Astrocyte of the cerebellum (primary cell): ENCODE measurements around the gene RNF167.
A peak's percentile ranks its signal among the peaks of the same experiment; 100 is the strongest.

Source experiments
- DNase-seq: peaks from one replicate; pipeline ENCODE4 v3.0.0-alpha.2; 2011; ENCODE audit warnings: low read depth
- H3K4me3 ChIP-seq: 2 replicates; pipeline ENCODE4 v1.5.1; 2011; ENCODE audit warnings: mild to moderate bottlenecking, low read depth, low read length, moderate library complexity
- in situ Hi-C: cut with HindIII; loops from 2 replicates; pipeline ENCODE4 v1.10.0; 2017; ENCODE audit warnings: low sequenced_read_pairs
- TF ChIP-seq, protein P1 (sequence below): IDR thresholded peaks from 2 replicates; pipeline ENCODE4 v1.5.1; 2012; ENCODE audit warnings: low read length, low read depth, moderate library complexity, mild to moderate bottlenecking; ENCODE audit errors: missing control alignments

RNF167 gene

DNA sequence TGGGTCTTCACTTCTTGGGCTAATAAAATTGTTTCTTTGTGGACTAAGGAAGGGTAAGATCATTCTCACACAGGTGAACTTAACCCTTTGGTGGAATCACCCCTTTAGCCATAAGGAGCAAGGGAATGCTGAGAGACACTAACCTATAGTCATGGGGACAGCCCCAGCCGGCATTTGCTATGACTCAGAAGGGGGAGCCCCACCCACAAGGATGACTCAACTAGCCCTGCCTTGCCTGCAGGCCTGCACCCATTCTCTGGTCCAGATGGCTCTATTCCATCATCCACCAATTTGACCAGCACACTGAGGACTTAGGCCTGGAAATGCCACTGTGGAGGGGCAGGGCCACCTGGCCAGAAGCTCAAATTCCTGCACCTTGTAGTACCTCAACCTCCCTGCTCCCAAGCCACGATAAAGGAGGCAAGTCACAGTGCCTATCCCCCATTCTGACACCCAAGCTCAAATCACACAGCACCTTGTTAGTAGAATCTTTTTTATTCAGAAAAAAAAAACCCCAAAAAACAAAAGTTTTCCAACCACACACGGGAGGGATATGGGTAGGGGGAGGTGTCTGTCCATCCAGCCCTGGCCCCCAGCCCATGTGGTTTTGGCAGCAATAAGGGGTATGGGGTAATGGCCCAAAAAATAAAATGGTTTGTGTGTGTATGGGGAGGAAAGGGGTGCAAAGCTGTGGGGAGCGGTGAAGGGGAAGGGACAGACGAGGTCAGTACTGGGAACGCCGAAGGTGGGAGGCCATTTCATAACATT lies 5.3 kb downstream of the RNF167 start:
- in situ Hi-C loops: no loop called here
- peak; percentile 62 for DNase-seq
- peak overlapping the region; percentile 97 for H3K4me3 ChIP-seq
- TF ChIP-seq, protein P1, sequence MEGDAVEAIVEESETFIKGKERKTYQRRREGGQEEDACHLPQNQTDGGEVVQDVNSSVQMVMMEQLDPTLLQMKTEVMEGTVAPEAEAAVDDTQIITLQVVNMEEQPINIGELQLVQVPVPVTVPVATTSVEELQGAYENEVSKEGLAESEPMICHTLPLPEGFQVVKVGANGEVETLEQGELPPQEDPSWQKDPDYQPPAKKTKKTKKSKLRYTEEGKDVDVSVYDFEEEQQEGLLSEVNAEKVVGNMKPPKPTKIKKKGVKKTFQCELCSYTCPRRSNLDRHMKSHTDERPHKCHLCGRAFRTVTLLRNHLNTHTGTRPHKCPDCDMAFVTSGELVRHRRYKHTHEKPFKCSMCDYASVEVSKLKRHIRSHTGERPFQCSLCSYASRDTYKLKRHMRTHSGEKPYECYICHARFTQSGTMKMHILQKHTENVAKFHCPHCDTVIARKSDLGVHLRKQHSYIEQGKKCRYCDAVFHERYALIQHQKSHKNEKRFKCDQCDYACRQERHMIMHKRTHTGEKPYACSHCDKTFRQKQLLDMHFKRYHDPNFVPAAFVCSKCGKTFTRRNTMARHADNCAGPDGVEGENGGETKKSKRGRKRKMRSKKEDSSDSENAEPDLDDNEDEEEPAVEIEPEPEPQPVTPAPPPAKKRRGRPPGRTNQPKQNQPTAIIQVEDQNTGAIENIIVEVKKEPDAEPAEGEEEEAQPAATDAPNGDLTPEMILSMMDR: no peak

DNA sequence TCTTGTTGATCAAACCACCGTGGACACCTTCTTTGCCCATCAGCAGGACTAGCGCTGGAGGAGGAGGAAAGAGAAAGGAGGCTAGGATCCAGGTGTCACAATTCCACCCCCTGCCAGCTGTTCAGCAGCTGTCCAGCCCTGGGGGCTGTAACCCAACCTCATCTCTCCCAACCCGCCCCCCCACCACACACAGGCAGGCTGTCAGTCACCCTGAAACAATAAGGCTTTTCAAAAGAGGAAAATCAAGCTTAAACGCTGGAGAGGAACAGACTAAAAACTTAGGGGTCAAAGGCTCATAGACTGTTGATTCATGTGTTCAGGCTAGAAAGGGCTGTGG lies 5.8 kb downstream of the RNF167 start:
- peak overlapping the region; percentile 97 for H3K4me3 ChIP-seq
- TF ChIP-seq, protein P1: no peak
- DNase-seq: no peak
- in situ Hi-C loops: no loop called here

DNA sequence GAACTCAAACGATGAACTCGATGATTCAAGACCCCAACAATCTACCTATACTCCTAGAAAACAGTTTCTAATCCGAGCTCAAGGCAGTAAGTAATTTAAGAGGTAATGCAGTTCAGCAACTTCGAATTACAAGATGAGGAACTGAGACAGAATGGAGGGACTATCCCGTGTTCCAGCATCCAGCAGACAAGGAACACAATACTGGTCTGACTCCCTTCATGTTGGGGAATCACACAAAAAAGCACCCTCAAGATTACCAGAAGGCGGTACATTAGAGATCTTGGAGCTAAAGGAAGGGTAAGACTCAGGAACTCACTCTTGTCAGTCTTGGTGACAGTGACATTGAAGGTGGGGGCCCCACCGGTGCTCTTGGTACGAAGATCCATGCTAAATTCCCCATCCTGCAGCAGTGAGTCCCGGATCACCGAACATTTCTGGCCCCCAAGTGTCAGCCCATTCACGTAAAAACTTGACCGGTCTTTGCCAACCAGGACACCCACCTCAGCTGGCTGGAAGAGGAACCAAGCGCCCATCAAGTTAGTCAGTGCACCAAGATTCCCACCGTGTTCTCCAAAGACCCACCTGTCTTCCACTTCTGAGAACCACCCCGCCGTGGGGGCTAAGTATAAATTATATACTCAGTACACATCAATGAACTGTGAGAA lies 6.4 kb downstream of the RNF167 start:
- TF ChIP-seq, protein P1: no peak
- H3K4me3 ChIP-seq: peak overlapping the region; percentile 97
- in situ Hi-C loops: no loop called here
- no peak for DNase-seq

DNA sequence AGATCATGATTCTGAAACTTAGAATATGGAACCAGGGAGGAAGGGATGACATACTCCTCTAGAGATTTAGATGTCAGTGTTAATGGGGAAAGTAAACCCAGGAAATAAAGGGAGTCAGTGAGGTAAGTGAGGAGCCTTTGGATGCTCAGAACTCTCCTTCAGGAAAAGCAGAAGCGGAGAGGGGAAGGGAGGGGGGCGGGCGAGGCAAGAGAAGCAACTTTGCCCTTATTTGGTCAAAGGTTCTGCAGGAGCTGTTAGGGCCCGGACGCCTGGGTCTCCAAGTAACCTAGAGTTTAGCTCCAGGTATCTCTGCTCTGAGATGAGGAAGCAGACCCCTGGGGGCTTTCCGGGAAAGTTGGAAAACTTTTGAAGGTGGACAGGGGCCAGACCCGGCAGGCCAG lies 6.9 kb downstream of the RNF167 start:
- DNase-seq: no peak
- in situ Hi-C loops: no loop called here
- TF ChIP-seq, protein P1: no peak
- H3K4me3 ChIP-seq: peak overlapping the region; percentile 97

DNA sequence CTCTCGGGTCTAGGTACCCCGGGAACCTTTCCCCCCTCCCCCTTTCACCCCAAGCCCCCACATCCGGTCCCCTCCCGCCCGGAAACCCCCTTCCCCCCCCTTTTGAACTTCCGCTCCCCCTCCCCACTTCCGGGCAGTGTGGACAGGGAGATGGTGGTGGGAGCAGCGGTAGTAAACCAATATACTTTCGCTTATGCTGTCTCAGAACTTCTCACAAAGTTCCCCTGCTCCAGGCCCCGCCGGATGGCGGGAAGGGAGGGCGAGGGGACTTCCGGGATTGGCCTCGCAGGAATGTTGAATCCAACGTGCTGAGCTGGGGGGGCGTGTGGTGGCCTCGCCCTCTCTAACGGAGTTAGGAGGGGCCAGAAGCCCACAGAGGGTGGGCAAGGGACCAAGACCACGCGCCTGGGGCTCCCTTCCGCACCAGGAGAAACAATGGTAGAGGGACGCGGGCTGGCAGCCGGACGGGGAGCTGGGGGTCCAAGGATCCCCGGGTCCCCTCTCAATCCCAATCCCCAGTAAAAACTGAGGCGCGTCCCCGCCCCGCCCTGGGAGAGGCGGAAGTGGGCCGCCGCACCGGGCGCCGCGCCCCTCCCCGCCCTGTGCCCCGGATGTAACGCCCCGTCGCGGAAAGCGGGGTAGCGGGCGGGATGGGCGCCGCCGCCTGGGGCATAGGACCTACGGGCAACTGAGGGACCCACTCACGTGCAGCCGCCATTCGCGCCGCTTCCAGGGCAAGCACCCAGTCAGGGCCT lies 7.5 kb downstream of the RNF167 start:
- in situ Hi-C loops: no loop called here
- TF ChIP-seq, protein P1: no peak
- no peak for DNase-seq
- H3K4me3 ChIP-seq: peak overlapping the region; percentile 97

DNA sequence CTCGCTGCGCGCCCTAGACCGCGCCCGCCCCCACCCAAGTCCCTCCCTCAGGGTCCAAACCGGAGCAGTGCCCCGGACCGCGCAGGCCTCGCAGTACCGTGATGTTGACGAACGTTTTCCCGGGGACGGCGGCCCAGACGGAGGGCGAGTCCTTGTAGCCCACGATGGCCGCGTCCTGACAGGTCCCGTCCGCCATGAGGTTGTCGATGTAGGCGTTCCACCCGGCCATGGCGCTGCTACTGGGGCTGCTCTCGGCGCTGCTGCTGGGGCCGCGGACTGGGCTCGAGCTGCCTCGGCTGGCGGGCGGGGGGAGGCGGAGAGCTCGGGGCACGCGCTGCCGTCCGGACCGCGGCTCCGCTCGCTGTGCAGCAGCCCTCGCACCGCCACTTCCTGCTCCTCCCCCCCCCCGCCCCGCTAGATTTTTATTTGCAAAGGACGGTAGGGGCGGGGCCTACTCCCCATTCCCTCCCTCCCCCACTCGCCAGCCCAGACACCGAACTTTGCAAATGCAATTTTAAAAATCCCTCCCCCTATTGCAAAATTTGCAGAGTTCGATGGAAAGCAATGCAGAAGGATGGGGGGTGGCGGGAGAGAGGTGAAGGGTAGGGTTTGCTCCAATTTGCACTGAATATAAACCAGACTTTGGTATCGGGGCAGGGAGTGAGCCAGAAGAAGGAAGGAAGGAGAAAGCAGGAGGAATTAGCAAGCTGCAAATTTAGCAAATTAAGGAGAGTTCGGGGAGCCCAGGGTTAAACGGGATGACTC lies 8.3 kb downstream of the RNF167 start, which contains the start of gene PFN1:
Gene PFN1, minus strand, starts transcription at position 365 of the 765 bp plus-strand sequence. Its CDS starts 136 bp downstream, at position 229.
- TF ChIP-seq, protein P1: no peak
- in situ Hi-C loops: no loop called here
- DNase-seq: peak; percentile 78
- peak within 1 kb of the TSS; percentile 97 for H3K4me3 ChIP-seq
